ENCODE results near the gene SAP30L. TPM values are rescaled to one million over a fixed set of nuclear protein-coding genes. Genes with fewer than 3 reads are reported as not detected.

The SAP30L gene
- total and polyA plus RNA-seq, 2 donors (not counting 1 experiment from before 2014, with no cell fraction given) = 26.6 to 31.5 TPM

DNA sequence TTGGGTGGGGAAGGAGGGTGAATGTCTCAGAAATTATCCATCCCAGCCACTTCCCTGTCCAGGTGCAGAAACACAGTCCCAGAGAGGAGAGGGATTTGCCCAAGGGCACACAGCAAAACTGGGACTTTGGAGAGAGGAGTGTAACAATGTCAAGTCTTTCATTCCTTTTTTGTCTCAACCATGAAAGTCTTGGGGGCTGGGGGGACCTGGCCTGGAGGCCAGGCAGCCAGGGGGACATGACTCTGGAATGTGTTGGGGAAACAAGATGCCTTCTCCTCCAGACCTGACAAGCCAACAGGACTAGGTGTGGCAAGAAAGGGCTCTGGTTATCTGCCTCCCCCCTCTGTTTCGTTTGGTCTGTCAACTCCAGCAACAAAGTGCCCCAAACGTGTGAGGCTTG is 46.1 kb downstream of the SAP30L start:
- no peak for DNase-seq (ENCODE audit: low read depth in 2 of 2)
- Histone ChIP-seq H3K79me2 (ENCODE audit: control insufficient read depth, insufficient read depth, low read length) (no peaks in the 10 kb centered on the region), H3K4me1 (ENCODE audit: control insufficient read depth, extremely low read depth, insufficient read depth, low read length) (no peaks in the 10 kb centered on the region), H2AFZ (ENCODE audit: low read length) (no peak overlapping the region), H3K27ac (ENCODE audit: insufficient read depth, low read length) (no peak overlapping the region), H4K20me1 (ENCODE audit: control insufficient read depth, extremely low read depth, insufficient read depth, low read length) (no peaks in the 10 kb centered on the region), H3K9ac (ENCODE audit: insufficient read depth, low read length) (no peak overlapping the region), H3K27me3 (ENCODE audit: control insufficient read depth, insufficient read depth, low read length) (peaks cover 9% of the 10 kb centered on the region), H3K4me2 (ENCODE audit: extremely low read depth, insufficient read depth, low read length) (no peak overlapping the region), H3K4me3 (replicated peaks in 1 of 4; ENCODE audit: control extremely low read depth in 1 of 4, insufficient read depth in 1 of 4, low read depth in 3 of 4, low read length in 4 of 4) (no peak overlapping the region), H3K36me3 (ENCODE audit: control insufficient read depth, insufficient read depth, low read length) (no peaks in the 10 kb centered on the region), H3K9me3 (ENCODE audit: control insufficient read depth, insufficient read depth, low read depth, low read length) (no peaks in the 10 kb centered on the region)
- TF ChIP-seq, protein P1, sequence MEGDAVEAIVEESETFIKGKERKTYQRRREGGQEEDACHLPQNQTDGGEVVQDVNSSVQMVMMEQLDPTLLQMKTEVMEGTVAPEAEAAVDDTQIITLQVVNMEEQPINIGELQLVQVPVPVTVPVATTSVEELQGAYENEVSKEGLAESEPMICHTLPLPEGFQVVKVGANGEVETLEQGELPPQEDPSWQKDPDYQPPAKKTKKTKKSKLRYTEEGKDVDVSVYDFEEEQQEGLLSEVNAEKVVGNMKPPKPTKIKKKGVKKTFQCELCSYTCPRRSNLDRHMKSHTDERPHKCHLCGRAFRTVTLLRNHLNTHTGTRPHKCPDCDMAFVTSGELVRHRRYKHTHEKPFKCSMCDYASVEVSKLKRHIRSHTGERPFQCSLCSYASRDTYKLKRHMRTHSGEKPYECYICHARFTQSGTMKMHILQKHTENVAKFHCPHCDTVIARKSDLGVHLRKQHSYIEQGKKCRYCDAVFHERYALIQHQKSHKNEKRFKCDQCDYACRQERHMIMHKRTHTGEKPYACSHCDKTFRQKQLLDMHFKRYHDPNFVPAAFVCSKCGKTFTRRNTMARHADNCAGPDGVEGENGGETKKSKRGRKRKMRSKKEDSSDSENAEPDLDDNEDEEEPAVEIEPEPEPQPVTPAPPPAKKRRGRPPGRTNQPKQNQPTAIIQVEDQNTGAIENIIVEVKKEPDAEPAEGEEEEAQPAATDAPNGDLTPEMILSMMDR (conservative IDR thresholded peaks at IDR 0.05 in 1 of 2, IDR thresholded peaks at IDR 0.05 in 1 of 2; ENCODE audit: low read depth in 1 of 2, low read length in 2 of 2) = no peak
- no peak for TF ChIP-seq EZH2 (IDR thresholded peaks at IDR 0.05; ENCODE audit: low read length, missing control alignments)

DNA sequence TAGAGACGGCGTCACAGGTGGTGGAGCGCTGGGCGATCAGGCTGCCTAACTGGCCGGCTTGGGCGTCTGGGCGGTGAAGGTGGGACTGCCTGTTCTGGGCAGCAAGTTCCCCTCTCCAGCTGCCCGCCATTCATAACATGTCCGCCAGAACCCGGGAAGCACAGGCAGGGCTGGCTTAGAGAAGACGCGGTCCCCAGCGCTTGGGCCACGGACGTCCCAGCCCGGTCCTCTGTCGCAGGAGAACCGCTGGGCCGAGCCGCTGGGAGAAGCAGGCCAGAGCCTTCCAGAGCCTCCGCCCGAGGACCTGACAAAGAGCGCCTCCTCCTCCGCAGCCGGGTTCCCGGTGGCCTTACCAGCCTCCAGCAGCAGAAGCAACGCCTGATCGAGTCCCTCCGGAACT is 47.5 kb downstream of the SAP30L start:
- Histone ChIP-seq H3K36me3 (ENCODE audit: control insufficient read depth, insufficient read depth, low read length) (no peaks in the 10 kb centered on the region), H2AFZ (ENCODE audit: low read length) (no peak overlapping the region), H3K79me2 (ENCODE audit: control insufficient read depth, insufficient read depth, low read length) (no peaks in the 10 kb centered on the region), H3K9me3 (ENCODE audit: control insufficient read depth, insufficient read depth, low read depth, low read length) (no peaks in the 10 kb centered on the region), H3K4me3 (replicated peaks in 1 of 4; ENCODE audit: control extremely low read depth in 1 of 4, insufficient read depth in 1 of 4, low read depth in 3 of 4, low read length in 4 of 4) (no peak overlapping the region), H3K4me1 (ENCODE audit: control insufficient read depth, extremely low read depth, insufficient read depth, low read length) (no peaks in the 10 kb centered on the region), H3K4me2 (ENCODE audit: extremely low read depth, insufficient read depth, low read length) (no peak overlapping the region), H4K20me1 (ENCODE audit: control insufficient read depth, extremely low read depth, insufficient read depth, low read length) (no peaks in the 10 kb centered on the region), H3K27me3 (ENCODE audit: control insufficient read depth, insufficient read depth, low read length) (peaks cover 4% of the 10 kb centered on the region), H3K9ac (ENCODE audit: insufficient read depth, low read length) (no peak overlapping the region), H3K27ac (ENCODE audit: insufficient read depth, low read length) (no peak overlapping the region)
- TF ChIP-seq EZH2 (IDR thresholded peaks at IDR 0.05; ENCODE audit: low read length, missing control alignments) = no peak
- TF ChIP-seq, protein P1 (conservative IDR thresholded peaks at IDR 0.05 in 1 of 2, IDR thresholded peaks at IDR 0.05 in 1 of 2; ENCODE audit: low read depth in 1 of 2, low read length in 2 of 2) = no peak
- no peak for DNase-seq (ENCODE audit: low read depth in 2 of 2)

DNA sequence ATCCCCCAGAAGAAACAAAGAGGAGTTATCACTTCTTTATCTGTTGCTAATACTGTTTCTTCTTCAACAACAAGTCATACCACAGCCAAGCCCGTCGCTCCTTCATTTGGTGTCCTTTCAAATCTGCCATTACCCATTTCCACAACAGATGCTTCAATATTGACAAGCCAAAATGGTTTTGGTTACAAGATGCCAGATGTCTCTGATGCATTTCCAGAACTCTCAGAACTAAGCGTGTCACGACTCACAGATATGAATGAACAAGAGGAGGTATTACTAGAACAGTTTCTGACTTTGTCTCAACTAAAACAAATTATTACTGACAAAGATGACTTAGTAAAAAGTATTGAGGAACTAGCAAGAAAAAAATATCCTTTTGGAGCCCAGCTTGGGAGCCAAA is 48.2 kb downstream of the SAP30L start:
- Histone ChIP-seq H3K4me2 (ENCODE audit: extremely low read depth, insufficient read depth, low read length) (no peak overlapping the region), H3K4me1 (ENCODE audit: control insufficient read depth, extremely low read depth, insufficient read depth, low read length) (no peaks in the 10 kb centered on the region), H3K27ac (ENCODE audit: insufficient read depth, low read length) (no peak overlapping the region), H3K79me2 (ENCODE audit: control insufficient read depth, insufficient read depth, low read length) (no peaks in the 10 kb centered on the region), H3K4me3 (replicated peaks in 1 of 4; ENCODE audit: control extremely low read depth in 1 of 4, insufficient read depth in 1 of 4, low read depth in 3 of 4, low read length in 4 of 4) (no peak overlapping the region), H3K9me3 (ENCODE audit: control insufficient read depth, insufficient read depth, low read depth, low read length) (no peaks in the 10 kb centered on the region), H3K27me3 (ENCODE audit: control insufficient read depth, insufficient read depth, low read length) (peaks cover 4% of the 10 kb centered on the region), H2AFZ (ENCODE audit: low read length) (no peak overlapping the region), H3K36me3 (ENCODE audit: control insufficient read depth, insufficient read depth, low read length) (no peaks in the 10 kb centered on the region), H4K20me1 (ENCODE audit: control insufficient read depth, extremely low read depth, insufficient read depth, low read length) (no peaks in the 10 kb centered on the region), H3K9ac (ENCODE audit: insufficient read depth, low read length) (no peak overlapping the region)
- DNase-seq (ENCODE audit: low read depth in 2 of 2) = no peak
- no peak for TF ChIP-seq EZH2 (IDR thresholded peaks at IDR 0.05; ENCODE audit: low read length, missing control alignments)
- TF ChIP-seq, protein P1 (conservative IDR thresholded peaks at IDR 0.05 in 1 of 2, IDR thresholded peaks at IDR 0.05 in 1 of 2; ENCODE audit: low read depth in 1 of 2, low read length in 2 of 2) = no peak
